IMR-90 (cell line): ENCODE measurements around the gene CLDN19. TPM values are rescaled to one million over a fixed set of nuclear protein-coding genes. Genes with fewer than 3 reads are reported as not detected.

Experiments
- ATAC-seq: fragments of 200-7000 bp; cut with Tn5 transposase; 2 replicates; pipeline ENCODE4 v1.9.1; 2020; ENCODE audit warnings: low read depth, mild to moderate bottlenecking, moderate library complexity
- BruUV-seq: library from RNA; stranded (reverse); fragments of 400-500 nt; replicated peaks from 2 replicates; lab custom pipeline; 2021; lab: Mats Ljungman, UMichigan
- CTCF ChIA-PET: fragments of 300-600 bp; formaldehyde crosslinking; extraction: SDS; loops from one replicate; lab custom pipeline; 2021; ENCODE audit warnings: antibody characterized with exemption; lab: Yijun Ruan, JAX
- POLR2A ChIA-PET: fragments of 300-600 bp; sonication (Branson Sonifier 250); formaldehyde crosslinking; loops from one replicate; lab custom pipeline; 2022; ENCODE audit warnings: antibody characterized with exemption; ENCODE audit not compliant: unreplicated experiment; lab: Charles Lee
- DNase-seq: peaks from one replicate; pipeline ENCODE4 v3.0.0; 2013
- H2AFZ ChIP-seq: replicated peaks from 2 replicates; pipeline ENCODE3; 2013; ENCODE audit warnings: low read length, mild to moderate bottlenecking; ENCODE audit not compliant: poor library complexity
- H2AK5ac ChIP-seq: 2 replicates; pipeline ENCODE4 v1.6.1; 2013; ENCODE audit warnings: low read depth, low read length, inconsistent platforms
- H2AK9ac ChIP-seq: replicated peaks from 2 replicates; pipeline ENCODE3; 2013; ENCODE audit warnings: mild to moderate bottlenecking, low read depth, low read length, moderate library complexity; ENCODE audit not compliant: poor library complexity
- H2BK120ac ChIP-seq: 2 replicates; pipeline ENCODE4 v1.6.1; 2013; ENCODE audit warnings: low read depth, low read length, inconsistent platforms
- H2BK15ac ChIP-seq: 3 replicates; pipeline ENCODE4 v1.6.1; 2013; ENCODE audit warnings: low read depth, low read length, inconsistent platforms
- H2BK20ac ChIP-seq: 2 replicates; pipeline ENCODE4 v1.6.1; 2013; ENCODE audit warnings: low read depth, mild to moderate bottlenecking, inconsistent platforms, low read length, moderate library complexity
- H2BK5ac ChIP-seq: 2 replicates; pipeline ENCODE4 v1.6.1; 2013; ENCODE audit warnings: mild to moderate bottlenecking, low read depth, low read length, inconsistent platforms; ENCODE audit not compliant: poor library complexity, severe bottlenecking
- H3K14ac ChIP-seq: replicated peaks from 2 replicates; pipeline ENCODE4 v1.6.1; 2013; ENCODE audit warnings: low read depth, low read length, inconsistent platforms
- H3K18ac ChIP-seq: 2 replicates; pipeline ENCODE4 v1.6.1; 2013; ENCODE audit warnings: low read depth, low read length, control low read depth
- H3K23ac ChIP-seq: 2 replicates; pipeline ENCODE4 v1.6.1; 2013; ENCODE audit warnings: low read depth, low read length, inconsistent platforms
- H3K27ac ChIP-seq: 2 replicates; pipeline ENCODE4 v1.5.1; 2013; ENCODE audit warnings: mild to moderate bottlenecking, control low read depth, low read length; ENCODE audit not compliant: insufficient read depth
- H3K27me3 ChIP-seq: 2 replicates; pipeline ENCODE4 v1.6.1; 2013; ENCODE audit warnings: low read length; ENCODE audit not compliant: control insufficient read depth, insufficient read depth
- H3K36me3 ChIP-seq: 2 replicates; pipeline ENCODE4 v1.6.1; 2013; ENCODE audit warnings: low read length, mixed read lengths; ENCODE audit not compliant: control insufficient read depth, insufficient read depth
- H3K4ac ChIP-seq: 2 replicates; pipeline ENCODE4 v1.6.1; 2013; ENCODE audit warnings: low read depth, low read length, inconsistent platforms
- H3K4me1 ChIP-seq: 2 replicates; pipeline ENCODE4 v1.6.1; 2013; ENCODE audit warnings: low read length, mixed read lengths; ENCODE audit not compliant: control insufficient read depth, insufficient read depth
- H3K4me2 ChIP-seq: 2 replicates; pipeline ENCODE4 v1.6.1; 2013; ENCODE audit warnings: low read depth, mild to moderate bottlenecking, control low read depth, low read length, moderate library complexity
- H3K4me3 ChIP-seq: 2 replicates; pipeline ENCODE4 v1.5.1; 2013; ENCODE audit warnings: low read depth, mild to moderate bottlenecking, control low read depth, low read length, moderate library complexity; ENCODE audit not compliant: insufficient read depth
- H3K56ac ChIP-seq: 2 replicates; pipeline ENCODE4 v1.6.1; 2013; ENCODE audit warnings: low read length, inconsistent platforms; ENCODE audit not compliant: insufficient read depth; ENCODE audit errors: extremely low read depth
- H3K79me1 ChIP-seq, 2 experiments: 2 replicates each; pipeline ENCODE4 v1.6.1; 2013; ENCODE audit warnings: low read length in 2 of 2, inconsistent platforms in 1 of 2, low read depth in 1 of 2
- H3K9ac ChIP-seq: 2 replicates; pipeline ENCODE4 v1.6.1; 2013; ENCODE audit warnings: low read depth, low read length, control low read depth
- H3K9me1 ChIP-seq: 2 replicates; pipeline ENCODE4 v1.6.1; 2013; ENCODE audit warnings: low read length, inconsistent platforms; ENCODE audit not compliant: insufficient read depth
- H3K9me3 ChIP-seq: 2 replicates; pipeline ENCODE4 v1.6.1; 2013; ENCODE audit warnings: low read length; ENCODE audit not compliant: control insufficient read depth, insufficient read depth
- H4K20me1 ChIP-seq: 2 replicates; pipeline ENCODE4 v1.6.1; 2013; ENCODE audit warnings: low read length, inconsistent platforms; ENCODE audit not compliant: insufficient read depth
- H4K5ac ChIP-seq: 2 replicates; pipeline ENCODE4 v1.6.1; 2013; ENCODE audit warnings: mild to moderate bottlenecking, low read depth, low read length, control low read depth
- H4K8ac ChIP-seq, 2 experiments: 2 replicates each; pipeline ENCODE4 v1.6.1; 2013; ENCODE audit warnings: low read depth in 2 of 2, low read length in 2 of 2, control low read depth in 1 of 2, inconsistent platforms in 1 of 2
- H4K91ac ChIP-seq: 2 replicates; pipeline ENCODE4 v1.6.1; 2013; ENCODE audit warnings: low read depth, low read length, inconsistent platforms; ENCODE audit not compliant: insufficient read depth
- BHLHE40 ChIP-seq: fragments of 150-350 bp; IDR thresholded peaks from 2 replicates; pipeline ENCODE4 v1.6.1; 2016; ENCODE audit warnings: mild to moderate bottlenecking, low read depth, low read length
- CEBPB ChIP-seq: IDR thresholded peaks from 2 replicates; pipeline ENCODE4 v1.6.1; 2012; ENCODE audit warnings: low read depth, low read length, improper control_type of control experiment
- CHD1 ChIP-seq: IDR thresholded peaks from 2 replicates; pipeline ENCODE4 v1.6.1; 2012; ENCODE audit warnings: low read depth, low read length, improper control_type of control experiment
- ELK1 ChIP-seq: fragments of 150-350 bp; IDR thresholded peaks from 2 replicates; pipeline ENCODE4 v1.6.1; 2016; ENCODE audit warnings: low read depth, mild to moderate bottlenecking, low read length, moderate library complexity, borderline replicate concordance
- FOS ChIP-seq: fragments of 150-350 bp; IDR thresholded peaks from 2 replicates; pipeline ENCODE4 v1.6.1; 2016; ENCODE audit warnings: low read depth, low read length
- MAFK ChIP-seq: IDR thresholded peaks from 2 replicates; pipeline ENCODE4 v1.6.1; 2012; ENCODE audit warnings: low read depth, low read length, improper control_type of control experiment
- MAZ ChIP-seq: IDR thresholded peaks from 2 replicates; pipeline ENCODE4 v1.6.1; 2012; ENCODE audit warnings: low read depth, mild to moderate bottlenecking, low read length, improper control_type of control experiment, moderate library complexity, borderline replicate concordance
- NFE2L2 ChIP-seq: fragments of 150-350 bp; IDR thresholded peaks from 2 replicates; pipeline ENCODE4 v1.6.1; 2016; ENCODE audit warnings: low read depth, mild to moderate bottlenecking, low read length
- POLR2A ChIP-seq: IDR thresholded peaks from 2 replicates; pipeline ENCODE4 v1.6.1; 2012; ENCODE audit warnings: mild to moderate bottlenecking, low read depth, low read length
- RCOR1 ChIP-seq: IDR thresholded peaks from 2 replicates; pipeline ENCODE4 v1.6.1; 2012; ENCODE audit warnings: mild to moderate bottlenecking, low read length, improper control_type of control experiment; ENCODE audit not compliant: insufficient replicate concordance
- RFX5 ChIP-seq: IDR thresholded peaks from 2 replicates; pipeline ENCODE4 v1.8.0; 2012; ENCODE audit warnings: low read depth, mild to moderate bottlenecking, low read length, moderate library complexity
- SMC3 ChIP-seq: fragments of 150-350 bp; IDR thresholded peaks from 2 replicates; pipeline ENCODE4 v1.6.1; 2016; ENCODE audit warnings: low read depth, mild to moderate bottlenecking, antibody characterized with exemption, low read length, moderate library complexity
- USF2 ChIP-seq: fragments of 150-350 bp; IDR thresholded peaks from 2 replicates; pipeline ENCODE4 v1.6.1; 2017; ENCODE audit warnings: mild to moderate bottlenecking, antibody characterized with exemption, low read length, low read depth
- WGBS, 2 experiments: methylation state at CpG; one replicate each; pipeline versions ENCODE4 v1.1.5 to v1.1.7; 2013; ENCODE audit warnings: missing lambda C conversion rate in 2 of 2; ENCODE audit not compliant: insufficient read length in 1 of 2; ENCODE audit errors: extremely low coverage in 2 of 2; 5-methylcytosine and 5-hydroxymethylcytosine counted together
- dilution Hi-C: fragments of 300-500 bp; cut with HindIII; formaldehyde crosslinking; loops from one replicate; pipeline ENCODE4 v1.14.3; 2018; ENCODE audit warnings: low sequenced_read_pairs; ENCODE audit not compliant: unreplicated experiment
- in situ Hi-C: fragments of 300-500 bp; cut with MboI; formaldehyde crosslinking; loops from 3 replicates; pipeline ENCODE4 v1.14.3; 2019; ENCODE audit warnings: low sequenced_read_pairs, inconsistent platforms, mixed read lengths
- intact Hi-C: fragments of 100-400 bp; cut with micrococcal nuclease; formaldehyde crosslinking; loops from 2 replicates; pipeline ENCODE4 v1.10.0; 2022
- polyA plus RNA-seq, 3 experiments: library from polyadenylated mRNA; depleted of rRNA; stranded (reverse); fragments of >200 nt; gene quantifications; 2 replicates each; pipeline ENCODE4 v1.2.3, GENCODE V29; 2012; ENCODE audit warnings: low replicate concordance in 1 of 3
- total RNA-seq: library from RNA; depleted of rRNA; stranded (reverse); fragments of >200 nt; gene quantifications from 2 replicates; pipeline ENCODE4 v1.2.3, GENCODE V29; 2012
- TF ChIP-seq, protein P1 (sequence below): conservative IDR thresholded peaks from 2 replicates; pipeline ENCODE4 v1.5.1; 2012; ENCODE audit warnings: mild to moderate bottlenecking, low read depth, low read length, improper control_type of control experiment

Gene CLDN19
- total and polyA plus RNA-seq, 2 of the 4 experiments (the other 2 are of a cell fraction): not detected

GRCh38 chr1:42774928-42775526 is 35.0 kb upstream of the CLDN19 start:
- 86% methylated on average over 4 of the region's 5 CpGs; no CpG with 5 or more reads in 1 of the 2 experiments for WGBS, 2 experiments
- Histone ChIP-seq H2BK15ac (no peak overlapping the region), H4K5ac (no peak overlapping the region), H3K14ac (no peak overlapping the region), H3K27me3 (no peaks in the 10 kb centered on the region), H4K20me1 (no peaks in the 10 kb centered on the region; the same call in 1 of the 2 replicates), H2BK120ac (no peak overlapping the region), H3K9ac (no peak overlapping the region), H3K27ac (no peak overlapping the region), H2AK5ac (no peak overlapping the region), H3K18ac (no peak overlapping the region), H3K36me3 (peaks cover 20% of the 10 kb centered on the region), H3K56ac (no peak overlapping the region), H3K4me3 (no peak overlapping the region), H3K4me1 (no peaks in the 10 kb centered on the region), H3K23ac (no peak overlapping the region), H3K79me1 (peaks cover 20 to 41% of the 10 kb centered on the region in 2 experiments), H3K9me3 (no peaks in the 10 kb centered on the region), H2BK20ac (no peak overlapping the region), H3K9me1 (peaks cover 7% of the 10 kb centered on the region; the same call in 1 of the 2 replicates), H2BK5ac (no peak overlapping the region), H4K91ac (no peak overlapping the region), H2AFZ (no peak overlapping the region), H2AK9ac (no peak overlapping the region), H3K4ac (no peak overlapping the region), H4K8ac (no peak overlapping the region), H3K4me2 (no peak overlapping the region)
- DNase-seq (peak; percentile 6), ATAC-seq (no peak)
- dilution Hi-C loops: no loop called here
- ChIA-PET CTCF (no interaction called here), POLR2A (no interaction called here)
- no peak for TF ChIP-seq SMC3
- TF ChIP-seq POLR2A: no peak
- TF ChIP-seq MAZ: no peak
- no peak for TF ChIP-seq FOS
- TF ChIP-seq CEBPB: no peak
- TF ChIP-seq RCOR1: no peak
- no peak for TF ChIP-seq CHD1
- TF ChIP-seq BHLHE40: no peak
- no peak for TF ChIP-seq RFX5
- TF ChIP-seq MAFK: no peak
- no peak for TF ChIP-seq USF2
- TF ChIP-seq, protein P1, sequence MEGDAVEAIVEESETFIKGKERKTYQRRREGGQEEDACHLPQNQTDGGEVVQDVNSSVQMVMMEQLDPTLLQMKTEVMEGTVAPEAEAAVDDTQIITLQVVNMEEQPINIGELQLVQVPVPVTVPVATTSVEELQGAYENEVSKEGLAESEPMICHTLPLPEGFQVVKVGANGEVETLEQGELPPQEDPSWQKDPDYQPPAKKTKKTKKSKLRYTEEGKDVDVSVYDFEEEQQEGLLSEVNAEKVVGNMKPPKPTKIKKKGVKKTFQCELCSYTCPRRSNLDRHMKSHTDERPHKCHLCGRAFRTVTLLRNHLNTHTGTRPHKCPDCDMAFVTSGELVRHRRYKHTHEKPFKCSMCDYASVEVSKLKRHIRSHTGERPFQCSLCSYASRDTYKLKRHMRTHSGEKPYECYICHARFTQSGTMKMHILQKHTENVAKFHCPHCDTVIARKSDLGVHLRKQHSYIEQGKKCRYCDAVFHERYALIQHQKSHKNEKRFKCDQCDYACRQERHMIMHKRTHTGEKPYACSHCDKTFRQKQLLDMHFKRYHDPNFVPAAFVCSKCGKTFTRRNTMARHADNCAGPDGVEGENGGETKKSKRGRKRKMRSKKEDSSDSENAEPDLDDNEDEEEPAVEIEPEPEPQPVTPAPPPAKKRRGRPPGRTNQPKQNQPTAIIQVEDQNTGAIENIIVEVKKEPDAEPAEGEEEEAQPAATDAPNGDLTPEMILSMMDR: no peak
- TF ChIP-seq ELK1: no peak
- no peak for TF ChIP-seq NFE2L2
- intact Hi-C loops: no loop called here
- no TSS peak for BruUV-seq
- in situ Hi-C loops: loop anchor here (5.0 kb wide), 1 partner anchor 297 kb away; no protein-coding TSS in a partner anchor
